ENCODE data around the gene PLA2G4C.

DNA sequence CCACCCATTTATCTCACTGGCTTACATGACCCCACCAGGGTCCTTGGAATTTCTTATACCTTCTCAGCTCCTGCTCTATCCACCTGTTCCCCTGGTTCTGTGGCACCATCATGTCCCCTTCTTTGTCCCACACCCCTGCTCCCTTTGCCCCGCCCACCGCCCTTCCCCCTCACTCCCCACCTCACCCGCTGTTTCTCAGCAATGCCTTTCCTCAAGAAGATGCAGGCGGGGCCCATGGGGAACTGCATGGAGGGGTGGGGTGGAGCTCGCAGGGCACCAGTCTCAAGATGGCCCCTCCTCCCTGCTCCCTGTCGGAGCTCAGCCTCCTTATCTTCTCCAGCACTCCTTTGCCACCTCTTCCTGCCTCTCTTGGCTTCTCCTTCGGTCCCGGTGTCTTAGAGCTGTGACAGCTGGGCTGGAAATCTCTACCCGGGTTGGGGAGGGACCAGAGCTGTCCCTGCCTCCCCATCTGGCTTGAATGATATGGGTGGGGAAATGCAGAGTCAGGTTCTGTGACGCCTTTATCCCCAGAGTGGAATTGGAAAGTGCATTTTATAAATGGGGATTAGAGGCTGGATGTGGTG lies 66.8 kb downstream of the PLA2G4C start, which contains the start of gene CABP5:
- no peak for TF ChIP-seq CTCF (IDR thresholded peaks at IDR 0.05)
- no peak for TF ChIP-seq POLR2A (IDR thresholded peaks at IDR 0.05)
